ENCODE results near the gene CDYL2.

Gene CDYL2

GRCh38 chr16:80670170-80670865 lies 134.1 kb downstream of the CDYL2 start:
- no peak for TF ChIP-seq CTCF (IDR thresholded peaks at IDR 0.05; ENCODE audit: insufficient read depth, low read depth, low read length, missing control alignments)
- no peak overlapping the region for H3K4me3 ChIP-seq (ENCODE audit: low read length)
- DNase-seq (ENCODE audit: low read depth) = no peak

DNA sequence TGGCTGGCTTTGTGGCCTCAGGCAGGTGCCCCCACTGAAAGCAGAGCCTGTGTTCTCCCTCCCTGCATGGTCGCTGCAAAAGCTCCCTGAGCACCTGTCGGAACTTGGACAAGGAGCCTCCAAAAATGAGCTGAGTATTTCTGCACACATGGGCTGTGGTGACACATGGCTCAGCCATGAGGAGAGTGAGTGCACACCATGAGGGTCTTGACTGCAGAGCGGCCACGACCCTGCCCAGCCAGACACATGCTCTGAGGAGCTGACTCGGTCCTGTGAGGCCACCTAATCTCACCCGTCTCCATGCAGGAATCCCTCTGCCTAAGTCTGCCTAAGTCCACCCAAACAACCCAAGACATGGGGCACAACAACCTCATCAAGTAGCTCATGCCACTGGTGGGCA lies 134.7 kb downstream of the CDYL2 start:
- H3K4me3 ChIP-seq (ENCODE audit: low read length) = no peak overlapping the region
- no peak for DNase-seq (ENCODE audit: low read depth)
- TF ChIP-seq CTCF (IDR thresholded peaks at IDR 0.05; ENCODE audit: insufficient read depth, low read depth, low read length, missing control alignments) = no peak

- H3K4me3 ChIP-seq (ENCODE audit: low read length) = no peak overlapping the region
- no peak for DNase-seq (ENCODE audit: low read depth)
- TF ChIP-seq CTCF (IDR thresholded peaks at IDR 0.05; ENCODE audit: insufficient read depth, low read depth, low read length, missing control alignments) = no peak
Measured at GRCh38 chr16:80667925-80668324, 136.5 kb downstream of the CDYL2 start.

DNA sequence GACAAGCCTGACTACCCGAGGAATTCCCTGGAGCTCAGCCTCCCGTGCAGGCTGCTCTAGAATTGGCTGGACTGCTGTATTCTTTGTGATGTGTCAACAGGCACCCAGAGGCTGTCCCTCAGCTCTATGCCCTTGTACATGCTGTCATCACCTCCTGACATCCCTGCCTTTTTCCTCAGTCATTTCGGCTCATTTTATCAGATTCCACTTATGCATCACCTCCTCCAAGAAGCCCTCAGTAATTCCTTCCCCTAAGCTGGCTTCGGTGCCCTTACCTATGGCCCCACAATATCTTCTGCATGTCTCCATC lies 137.2 kb downstream of the CDYL2 start:
- no peak for DNase-seq (ENCODE audit: low read depth)
- no peak overlapping the region for H3K4me3 ChIP-seq (ENCODE audit: low read length)
- no peak for TF ChIP-seq CTCF (IDR thresholded peaks at IDR 0.05; ENCODE audit: insufficient read depth, low read depth, low read length, missing control alignments)

GRCh38 chr16:80666378-80667250 lies 137.8 kb downstream of the CDYL2 start:
- no peak for DNase-seq (ENCODE audit: low read depth)
- no peak for TF ChIP-seq CTCF (IDR thresholded peaks at IDR 0.05; ENCODE audit: insufficient read depth, low read depth, low read length, missing control alignments)
- no peak overlapping the region for H3K4me3 ChIP-seq (ENCODE audit: low read length)

- no peak overlapping the region for H3K4me3 ChIP-seq (ENCODE audit: low read length)
- DNase-seq (ENCODE audit: low read depth) = no peak
- no peak for TF ChIP-seq CTCF (IDR thresholded peaks at IDR 0.05; ENCODE audit: insufficient read depth, low read depth, low read length, missing control alignments)
Measured at GRCh38 chr16:80665356-80665755, 139.0 kb downstream of the CDYL2 start.
